Endodermal cell (in vitro differentiated cells): Measurements from ENCODE around the gene DKK3. TPM values are rescaled to one million over a fixed set of nuclear protein-coding genes. Genes with fewer than 3 reads are reported as not detected.

Source experiments
- DNase-seq: peaks from one replicate; pipeline ENCODE4 v3.0.0-alpha.2; 2017
- H3K27ac ChIP-seq: 2 replicates; pipeline ENCODE4 v1.5.1; 2013; ENCODE audit warnings: mild to moderate bottlenecking, low read depth, low read length, moderate library complexity
- H3K27me3 ChIP-seq: 2 replicates; pipeline ENCODE4 v1.6.1; 2013; ENCODE audit warnings: mild to moderate bottlenecking, low read length, moderate library complexity; ENCODE audit not compliant: insufficient read depth, control insufficient read depth, poor library complexity, severe bottlenecking
- H3K36me3 ChIP-seq: 2 replicates; pipeline ENCODE4 v1.7.0; 2013; ENCODE audit warnings: mild to moderate bottlenecking, low read length, moderate library complexity; ENCODE audit not compliant: control insufficient read depth, insufficient read depth
- H3K4me1 ChIP-seq: one replicate; pipeline ENCODE4 v1.7.0; 2013; ENCODE audit warnings: low read length; ENCODE audit not compliant: control insufficient read depth, insufficient read depth
- H3K4me3 ChIP-seq: 2 replicates; pipeline ENCODE4 v1.5.1; 2013; ENCODE audit warnings: mild to moderate bottlenecking, low read length, moderate library complexity
- H3K9ac ChIP-seq: 2 replicates; pipeline ENCODE4 v1.6.1; 2013; ENCODE audit warnings: mild to moderate bottlenecking, low read length, moderate library complexity; ENCODE audit not compliant: poor library complexity, severe bottlenecking; ENCODE audit errors: extremely low read depth
- H3K9me3 ChIP-seq: 2 replicates; pipeline ENCODE4 v1.6.1; 2013; ENCODE audit warnings: mild to moderate bottlenecking, low read length, moderate library complexity; ENCODE audit not compliant: control insufficient read depth
- H3K27ac Mint-ChIP-seq: 2 replicates; pipeline ENCODE4 v1.8.0; 2020; ENCODE audit warnings: mixed read lengths
- H3K27me3 Mint-ChIP-seq: 2 replicates; pipeline ENCODE4 v1.8.0; 2021; ENCODE audit warnings: mild to moderate bottlenecking, mixed read lengths; ENCODE audit not compliant: insufficient read depth
- H3K36me3 Mint-ChIP-seq: 2 replicates; pipeline ENCODE4 v1.8.0; 2020; ENCODE audit warnings: low read depth, mixed read lengths
- H3K4me1 Mint-ChIP-seq: 2 replicates; pipeline ENCODE4 v1.8.0; 2020; ENCODE audit warnings: mixed read lengths
- H3K4me3 Mint-ChIP-seq: 2 replicates; pipeline ENCODE4 v1.8.0; 2020; ENCODE audit warnings: mild to moderate bottlenecking, moderate library complexity, mixed read lengths
- H3K9me3 Mint-ChIP-seq: 2 replicates; pipeline ENCODE4 v1.8.0; 2020; ENCODE audit warnings: mild to moderate bottlenecking, mixed read lengths
- WGBS, 2 experiments: methylation state at CpG; one replicate each; pipeline versions ENCODE4 v1.1.5 to v1.1.7; 2013; ENCODE audit warnings: missing lambda C conversion rate in 2 of 2, mixed read lengths in 1 of 2; ENCODE audit not compliant: insufficient coverage in 1 of 2, insufficient read length in 1 of 2; 5-methylcytosine and 5-hydroxymethylcytosine counted together
- total RNA-seq, 2 donors: library from RNA; stranded (reverse); fragmentation: NEBNext Ultra II Directional in 1 of 2; extraction: Animal tissue kit (Norgen Biotek cat#: 25700) in 1 of 2; gene quantifications; 2 replicates in 1 of 2; 3 replicates in 1 of 2; pipeline ENCODE4 v1.2.1, GENCODE V29; 2021
- TF ChIP-seq, protein P1 (sequence below): fragments of 200-600 bp; sonication (generic); conservative IDR thresholded peaks from 2 replicates; pipeline ENCODE4 v1.5.0; 2021; ENCODE audit warnings: antibody characterized with exemption, mild to moderate bottlenecking

The DKK3 gene
- total RNA-seq, 2 donors from 2014 or later: 18.8 to 42.6 TPM

DNA sequence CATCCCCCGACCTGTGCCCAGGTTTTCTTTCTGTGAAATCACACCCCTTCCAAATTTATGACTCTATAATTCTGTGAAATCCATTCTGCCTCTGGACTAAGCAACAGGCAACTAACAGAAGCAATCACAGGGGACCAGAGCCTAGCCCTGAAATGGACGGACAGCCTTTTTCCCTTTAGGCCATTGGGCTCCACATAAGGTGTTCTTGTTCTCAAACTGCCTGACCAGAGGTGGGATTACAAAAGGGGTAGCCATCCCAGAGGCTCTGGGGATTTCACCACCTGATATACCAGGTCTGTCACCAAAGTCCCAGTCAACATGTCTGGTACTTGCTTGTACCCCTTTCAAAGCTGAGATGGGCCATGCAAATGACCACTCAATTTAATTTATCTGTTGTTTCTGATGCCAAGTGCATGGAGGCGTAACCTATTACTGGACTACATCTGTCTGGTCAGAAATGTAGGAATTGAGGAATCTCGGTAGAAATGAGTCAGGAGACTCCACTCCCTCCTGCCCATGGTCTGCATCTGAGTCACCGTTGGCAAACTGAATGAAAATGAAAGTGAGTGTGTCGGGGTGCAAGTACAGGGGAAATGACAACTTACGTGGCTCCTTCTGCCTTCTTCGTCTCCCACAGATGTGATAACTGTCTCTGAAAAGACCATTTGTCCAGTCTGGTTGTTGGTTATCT, 10.2 kb downstream of the DKK3 start:
- no peak overlapping the region for H3K27ac Mint-ChIP-seq
- H3K9ac ChIP-seq: no peak overlapping the region
- H3K4me1 ChIP-seq: peaks cover 10% of the 10 kb centered on the region
- H3K4me3 Mint-ChIP-seq: no peak overlapping the region
- H3K4me3 ChIP-seq: no peak overlapping the region
- H3K27ac ChIP-seq: no peak overlapping the region
- WGBS, 2 experiments: 89 to 96% methylated on average over 7 to 8 of the region's 8 CpGs
- no peaks in the 10 kb centered on the region for H3K9me3 ChIP-seq
- TF ChIP-seq, protein P1, sequence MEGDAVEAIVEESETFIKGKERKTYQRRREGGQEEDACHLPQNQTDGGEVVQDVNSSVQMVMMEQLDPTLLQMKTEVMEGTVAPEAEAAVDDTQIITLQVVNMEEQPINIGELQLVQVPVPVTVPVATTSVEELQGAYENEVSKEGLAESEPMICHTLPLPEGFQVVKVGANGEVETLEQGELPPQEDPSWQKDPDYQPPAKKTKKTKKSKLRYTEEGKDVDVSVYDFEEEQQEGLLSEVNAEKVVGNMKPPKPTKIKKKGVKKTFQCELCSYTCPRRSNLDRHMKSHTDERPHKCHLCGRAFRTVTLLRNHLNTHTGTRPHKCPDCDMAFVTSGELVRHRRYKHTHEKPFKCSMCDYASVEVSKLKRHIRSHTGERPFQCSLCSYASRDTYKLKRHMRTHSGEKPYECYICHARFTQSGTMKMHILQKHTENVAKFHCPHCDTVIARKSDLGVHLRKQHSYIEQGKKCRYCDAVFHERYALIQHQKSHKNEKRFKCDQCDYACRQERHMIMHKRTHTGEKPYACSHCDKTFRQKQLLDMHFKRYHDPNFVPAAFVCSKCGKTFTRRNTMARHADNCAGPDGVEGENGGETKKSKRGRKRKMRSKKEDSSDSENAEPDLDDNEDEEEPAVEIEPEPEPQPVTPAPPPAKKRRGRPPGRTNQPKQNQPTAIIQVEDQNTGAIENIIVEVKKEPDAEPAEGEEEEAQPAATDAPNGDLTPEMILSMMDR: no peak
- no peaks in the 10 kb centered on the region for H3K27me3 Mint-ChIP-seq
- H3K9me3 Mint-ChIP-seq: no peaks in the 10 kb centered on the region
- H3K36me3 Mint-ChIP-seq: peaks cover 32% of the 10 kb centered on the region
- H3K36me3 ChIP-seq: peaks cover 34% of the 10 kb centered on the region
- no peak for DNase-seq
- peaks cover 10% of the 10 kb centered on the region for H3K4me1 Mint-ChIP-seq
- H3K27me3 ChIP-seq: no peaks in the 10 kb centered on the region

DNA sequence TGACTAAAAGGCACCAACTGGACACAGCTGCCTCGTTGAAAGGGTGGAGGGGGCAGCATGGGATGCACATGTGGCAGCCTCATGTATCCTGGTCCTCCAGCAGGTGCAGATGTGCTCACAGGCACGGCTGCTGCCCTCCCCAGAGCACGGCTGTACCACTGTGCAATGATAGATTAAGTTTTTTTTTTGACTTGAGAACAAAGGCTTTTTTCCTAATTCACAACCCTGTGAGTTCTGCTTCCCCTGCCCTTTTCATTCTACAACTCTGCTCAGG, 11.4 kb downstream of the DKK3 start:
- TF ChIP-seq, protein P1: no peak
- Mint-ChIP-seq H3K9me3 (no peaks in the 10 kb centered on the region), H3K36me3 (peaks cover 25% of the 10 kb centered on the region), H3K27ac (no peak overlapping the region), H3K27me3 (no peaks in the 10 kb centered on the region), H3K4me3 (no peak overlapping the region), H3K4me1 (peaks cover 18% of the 10 kb centered on the region)
- Histone ChIP-seq H3K4me3 (no peak overlapping the region), H3K27me3 (no peaks in the 10 kb centered on the region), H3K4me1 (peaks cover 10% of the 10 kb centered on the region), H3K27ac (no peak overlapping the region), H3K9ac (no peak overlapping the region), H3K36me3 (peaks cover 28% of the 10 kb centered on the region), H3K9me3 (no peaks in the 10 kb centered on the region)
- WGBS, 2 experiments: 85 to 87% methylated on average over 3 of the region's 3 CpGs
- no peak for DNase-seq

DNA sequence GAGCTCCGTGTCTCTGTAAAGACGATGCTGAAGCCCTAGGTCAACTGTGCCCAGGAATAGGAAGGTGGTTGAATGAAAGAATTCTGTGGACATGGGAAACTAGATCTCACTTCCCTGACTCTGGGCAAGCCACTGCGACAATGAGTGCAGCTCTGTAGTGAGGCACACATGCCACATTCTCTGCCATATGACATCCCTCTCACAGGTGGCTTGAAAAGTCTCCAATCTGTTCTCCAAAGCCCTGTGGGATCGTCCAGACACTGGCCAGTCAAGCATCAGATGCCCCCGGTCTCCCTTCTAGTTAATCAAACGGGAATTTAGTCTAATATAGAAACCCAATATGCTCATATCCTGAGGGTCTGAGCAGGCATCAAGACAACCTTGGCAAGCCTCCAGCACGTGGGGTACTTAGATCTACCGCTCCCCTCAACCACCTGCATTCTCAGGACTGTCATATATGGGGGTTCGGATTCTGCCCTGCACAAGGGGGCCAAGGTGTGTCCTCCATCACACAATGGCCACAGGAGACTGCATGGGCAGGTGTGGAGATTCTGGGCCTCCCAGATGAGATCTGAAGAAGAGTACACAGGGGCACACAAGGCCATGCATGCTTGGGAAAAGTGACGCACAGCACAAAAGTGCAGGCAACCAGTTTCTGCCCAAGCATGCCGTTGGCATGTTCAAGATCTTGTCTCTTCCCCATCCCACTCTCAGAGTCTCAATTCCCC, 11.9 kb downstream of the DKK3 start:
- Mint-ChIP-seq H3K27me3 (no peaks in the 10 kb centered on the region), H3K27ac (no peak overlapping the region), H3K4me1 (peaks cover 22% of the 10 kb centered on the region), H3K9me3 (no peaks in the 10 kb centered on the region), H3K36me3 (peaks cover 22% of the 10 kb centered on the region), H3K4me3 (no peak overlapping the region)
- TF ChIP-seq, protein P1: no peak
- Histone ChIP-seq H3K9ac (no peak overlapping the region), H3K4me1 (peaks cover 15% of the 10 kb centered on the region), H3K36me3 (peaks cover 22% of the 10 kb centered on the region), H3K27ac (no peak overlapping the region), H3K27me3 (no peaks in the 10 kb centered on the region), H3K9me3 (no peaks in the 10 kb centered on the region), H3K4me3 (no peak overlapping the region)
- WGBS, 2 experiments: 93 to 95% methylated on average over 4 to 11 of the region's 11 CpGs
- DNase-seq: no peak
